Common myeloid progenitor, CD34-positive (primary cell): ENCODE results near the gene FBXL14.

Experiments used
- CTCF ChIA-PET: fragments of 350-600 bp; sonication (Branson Sonifier 250); formaldehyde crosslinking; loops from one replicate; lab custom pipeline; 2021; ENCODE audit warnings: antibody characterized with exemption; lab: Charles Lee
- POLR2A ChIA-PET: fragments of 350-600 bp; sonication (Branson Sonifier 250); formaldehyde crosslinking; loops from one replicate; lab custom pipeline; 2021; ENCODE audit warnings: antibody characterized with exemption; lab: Charles Lee
- DNase-seq, 3 donors: peaks; one replicate each; pipeline versions ENCODE4 v3.0.0 to v3.0.0-alpha.2; 2013
- H3K27ac ChIP-seq, 2 experiments: 1 replicate in 1 of 2; 2 replicates in 1 of 2; pipeline ENCODE4 v1.7.0; 2013; ENCODE audit warnings: inconsistent platforms in 2 of 2, low read length in 2 of 2, mild to moderate bottlenecking in 2 of 2, low read depth in 1 of 2, moderate library complexity in 1 of 2; ENCODE audit not compliant: severe bottlenecking in 2 of 2, insufficient read depth in 1 of 2, poor library complexity in 1 of 2
- H3K27me3 ChIP-seq, 5 experiments: replicated peaks in 2 of 5; 1 replicate in 3 of 5; 2 replicates in 2 of 5; pipeline versions ENCODE4 v1.6.1 to v1.7.0; 2013; ENCODE audit warnings: low read length in 4 of 5, mild to moderate bottlenecking in 2 of 5, moderate library complexity in 2 of 5, inconsistent platforms in 1 of 5; ENCODE audit not compliant: insufficient read depth in 5 of 5, control insufficient read depth in 4 of 5
- H3K36me3 ChIP-seq, 4 experiments: 1 replicate in 2 of 4; 2 replicates in 2 of 4; pipeline versions ENCODE4 v1.6.1 to v1.7.0; 2013; ENCODE audit warnings: low read length in 3 of 4, control low read depth in 1 of 4, mild to moderate bottlenecking in 1 of 4; ENCODE audit not compliant: control insufficient read depth in 4 of 4, insufficient read depth in 4 of 4
- H3K4me1 ChIP-seq, 4 experiments: 1 replicate in 3 of 4; 2 replicates in 1 of 4; pipeline versions ENCODE4 v1.6.1 to v1.7.1; 2013; ENCODE audit warnings: low read length in 3 of 4, mild to moderate bottlenecking in 3 of 4, control low read depth in 1 of 4, inconsistent platforms in 1 of 4, moderate library complexity in 1 of 4; ENCODE audit not compliant: control insufficient read depth in 4 of 4, insufficient read depth in 4 of 4; ENCODE audit errors: control extremely low read depth in 1 of 4
- H3K4me3 ChIP-seq, 7 experiments: 1 replicate in 4 of 7; 2 replicates in 3 of 7; pipeline versions ENCODE4 v1.5.1 to v1.7.0; 2013; ENCODE audit warnings: mild to moderate bottlenecking in 7 of 7, low read length in 6 of 7, moderate library complexity in 6 of 7, inconsistent platforms in 2 of 7, low read depth in 2 of 7, control low read depth in 1 of 7; ENCODE audit not compliant: insufficient read depth in 4 of 7, control insufficient read depth in 1 of 7; ENCODE audit errors: extremely low read depth in 1 of 7
- H3K9me3 ChIP-seq, 5 experiments: 1 replicate in 4 of 5; 2 replicates in 1 of 5; pipeline versions ENCODE4 v1.6.1 to v1.7.1; 2013; ENCODE audit warnings: low read length in 4 of 5, mild to moderate bottlenecking in 2 of 5, inconsistent platforms in 1 of 5, low read depth in 1 of 5, moderate library complexity in 1 of 5; ENCODE audit not compliant: control insufficient read depth in 4 of 5, insufficient read depth in 2 of 5; ENCODE audit errors: control extremely low read depth in 1 of 5
- WGBS: methylation state at CpG from one replicate; pipeline ENCODE4 v1.1.5; 2013; ENCODE audit not compliant: insufficient coverage; 5-methylcytosine and 5-hydroxymethylcytosine counted together

The FBXL14 gene

GRCh38 chr12:1611803-1612572 is 17.6 kb upstream of the FBXL14 start:
- 91% methylated on average over 10 of the region's 13 CpGs for WGBS
- H3K4me1 ChIP-seq: peaks cover 5 to 13% (median 11%) of the 10 kb centered on the region in 4 experiments
- ChIA-PET CTCF (interaction anchor here (1.1 to 2.3 kb wide), 4 partner anchors 8 to 22 kb away, joined by 3 to 11 read pairs (median 4); no protein-coding TSS in a partner anchor), POLR2A (no interaction called here)
- no peak overlapping the region for H3K4me3 ChIP-seq
- no peaks in the 10 kb centered on the region for H3K36me3 ChIP-seq
- no peaks in the 10 kb centered on the region for H3K9me3 ChIP-seq
- H3K27me3 ChIP-seq: no peaks in the 10 kb centered on the region
- H3K27ac ChIP-seq: no peak overlapping the region
- DNase-seq: no peak

GRCh38 chr12:1610072-1610643 is 15.8 kb upstream of the FBXL14 start:
- no peak overlapping the region for H3K4me3 ChIP-seq
- 100% methylated on average over 1 of the region's 7 CpGs for WGBS
- H3K9me3 ChIP-seq: no peaks in the 10 kb centered on the region
- CTCF ChIA-PET: no interaction called here
- peaks cover 6 to 14% (median 10%) of the 10 kb centered on the region in 4 experiments for H3K4me1 ChIP-seq
- no peaks in the 10 kb centered on the region for H3K36me3 ChIP-seq
- no peak for DNase-seq
- peaks cover 0 to 3% (median 0%) of the 10 kb centered on the region in 5 experiments for H3K27me3 ChIP-seq
- POLR2A ChIA-PET: no interaction called here
- no peak overlapping the region for H3K27ac ChIP-seq

- DNase-seq: no peak
- ChIA-PET POLR2A (interaction anchor here (0.5 kb wide), 1 partner anchor 53 kb away, joined by 3 read pairs; no protein-coding TSS in a partner anchor), CTCF (interaction anchor here (0.6 to 1.5 kb wide), 2 partner anchors 15 to 491 kb away, joined by 3 to 6 read pairs; no protein-coding TSS in a partner anchor)
- H3K36me3 ChIP-seq: no peaks in the 10 kb centered on the region
- no peak overlapping the region for H3K27ac ChIP-seq
- WGBS: 6% methylated on average over 3 of the region's 5 CpGs
- peaks cover 0 to 3% (median 0%) of the 10 kb centered on the region in 5 experiments for H3K27me3 ChIP-seq
- no peaks in the 10 kb centered on the region for H3K9me3 ChIP-seq
- peaks cover 6 to 17% (median 11%) of the 10 kb centered on the region in 4 experiments for H3K4me1 ChIP-seq
- no peak overlapping the region for H3K4me3 ChIP-seq
These were observed 14.3 kb upstream of the FBXL14 start for GRCh38 chr12:1608713-1609119.

GRCh38 chr12:1607940-1608712 is 13.7 kb upstream of the FBXL14 start:
- DNase-seq: no peak
- H3K27ac ChIP-seq: no peak overlapping the region
- H3K9me3 ChIP-seq: no peaks in the 10 kb centered on the region
- peaks cover 0 to 3% (median 0%) of the 10 kb centered on the region in 5 experiments for H3K27me3 ChIP-seq
- CTCF ChIA-PET: interaction anchor here (0.6 to 1.5 kb wide), 2 partner anchors 14 to 490 kb away, joined by 3 to 6 read pairs; no protein-coding TSS in a partner anchor
- H3K4me1 ChIP-seq: peaks cover 6 to 17% (median 11%) of the 10 kb centered on the region in 4 experiments
- H3K4me3 ChIP-seq: no peak overlapping the region
- H3K36me3 ChIP-seq: no peaks in the 10 kb centered on the region
- 86% methylated on average over 1 of the region's 3 CpGs for WGBS
- POLR2A ChIA-PET: interaction anchor here (0.5 kb wide), 1 partner anchor 52 kb away, joined by 3 read pairs; no protein-coding TSS in a partner anchor

GRCh38 chr12:1606021-1606622 is 11.7 kb upstream of the FBXL14 start:
- peaks cover 9 to 28% (median 20%) of the 10 kb centered on the region in 4 experiments for H3K4me1 ChIP-seq
- POLR2A ChIA-PET: interaction anchor here (0.6 kb wide), 1 partner anchor 310 kb away, joined by 5 read pairs; no protein-coding TSS in a partner anchor
- WGBS: 36% methylated on average over 12 of the region's 12 CpGs
- H3K27me3 ChIP-seq: peaks cover 0 to 3% (median 0%) of the 10 kb centered on the region in 5 experiments
- H3K36me3 ChIP-seq: no peaks in the 10 kb centered on the region
- H3K27ac ChIP-seq: no peak overlapping the region
- peak; percentile 58 to 74 (median 72) for DNase-seq
- CTCF ChIA-PET: interaction anchor here (1.4 to 2.4 kb wide), 7 partner anchors 9 to 488 kb away, joined by 3 to 19 read pairs (median 8); partner anchors contain the start of gene WNT5B
- H3K9me3 ChIP-seq: no peaks in the 10 kb centered on the region
- peak overlapping the region in 6 of 7 experiments; percentile 22 to 85 (median 74) for H3K4me3 ChIP-seq
